Activated naive CD4-positive, alpha-beta T cell treated with anti-CD3 and anti-CD28 coated beads, Interleukin-2, amount 50 U/mL, for 72 hours (primary cell): Measurements from ENCODE around the gene PTPRO. TPM values are rescaled to one million over a fixed set of nuclear protein-coding genes. Genes with fewer than 3 reads are reported as not detected.

Source experiments
- ATAC-seq, 2 donors: fragments of 150-1000 bp; cut with Tn5 transposase; 2 replicates each; pipeline ENCODE4 v1.10.0; 2021; ENCODE audit warnings: mild to moderate bottlenecking in 2 of 2, moderate library complexity in 2 of 2
- DNase-seq, 2 donors: peaks; one replicate each; pipeline ENCODE4 v3.0.0; 2021 to 2022; ENCODE audit warnings: low spot score in 2 of 2
- H3K27ac Mint-ChIP-seq, 2 donors: one replicate each; pipeline ENCODE4 v1.8.0; 2022; ENCODE audit warnings: mild to moderate bottlenecking in 2 of 2, mixed read lengths in 2 of 2
- H3K36me3 Mint-ChIP-seq, 2 donors: one replicate each; pipeline ENCODE4 v1.8.0; 2022; ENCODE audit warnings: mixed read lengths in 2 of 2
- H3K9me3 Mint-ChIP-seq, 2 donors: one replicate each; pipeline ENCODE4 v1.8.0; 2022; ENCODE audit warnings: mixed read lengths in 2 of 2
- total RNA-seq, 2 donors: library from RNA; stranded (reverse); gene quantifications; one replicate each; pipeline ENCODE4 v1.2.3, GENCODE V29; 2022

Gene PTPRO
- total RNA-seq, 2 donors from 2014 or later: 0.77 to 2.4 TPM

- Mint-ChIP-seq H3K27ac (no peak overlapping the region), H3K9me3 (peaks cover 0 to 4% of the 10 kb centered on the region in 2 donors), H3K36me3 (peaks cover 0 to 5% of the 10 kb centered on the region in 2 donors)
- ATAC-seq: no peak
- DNase-seq: no peak
Measured at GRCh38 chr12:15620741-15621539, 298.6 kb downstream of the PTPRO start.

GRCh38 chr12:15625075-15625474 lies 302.8 kb downstream of the PTPRO start:
- no peak for ATAC-seq
- DNase-seq: no peak
- Mint-ChIP-seq H3K36me3 (no peaks in the 10 kb centered on the region), H3K9me3 (no peaks in the 10 kb centered on the region), H3K27ac (no peak overlapping the region)

GRCh38 chr12:15627995-15628945 lies 306.0 kb downstream of the PTPRO start:
- ATAC-seq (no peak), DNase-seq (no peak)
- Mint-ChIP-seq H3K36me3 (no peaks in the 10 kb centered on the region), H3K27ac (no peak overlapping the region), H3K9me3 (no peaks in the 10 kb centered on the region)

- no peaks in the 10 kb centered on the region for H3K36me3 Mint-ChIP-seq
- no peak for DNase-seq
- H3K27ac Mint-ChIP-seq: no peak overlapping the region
- ATAC-seq: no peak
- no peaks in the 10 kb centered on the region for H3K9me3 Mint-ChIP-seq
Measured at GRCh38 chr12:15629108-15629507, 306.8 kb downstream of the PTPRO start.

- H3K36me3 Mint-ChIP-seq: no peaks in the 10 kb centered on the region
Measured at GRCh38 chr12:15629761-15630160, 307.5 kb downstream of the PTPRO start.

GRCh38 chr12:15631007-15631715 lies 308.9 kb downstream of the PTPRO start:
- no peak overlapping the region for H3K27ac Mint-ChIP-seq
- no peak for ATAC-seq
- no peak for DNase-seq
- H3K9me3 Mint-ChIP-seq: no peaks in the 10 kb centered on the region
- H3K36me3 Mint-ChIP-seq: no peaks in the 10 kb centered on the region

More at GRCh38 chr12:15629761-15630160, 307.5 kb downstream of the PTPRO start:
- Mint-ChIP-seq H3K9me3 (no peaks in the 10 kb centered on the region), H3K27ac (no peak overlapping the region)
- ATAC-seq: no peak
- DNase-seq: no peak

GRCh38 chr12:15632708-15633107 lies 310.4 kb downstream of the PTPRO start:
- no peaks in the 10 kb centered on the region for H3K36me3 Mint-ChIP-seq
- DNase-seq: no peak
- no peak overlapping the region for H3K27ac Mint-ChIP-seq
- no peak for ATAC-seq
- H3K9me3 Mint-ChIP-seq: no peaks in the 10 kb centered on the region

- Mint-ChIP-seq H3K36me3 (no peaks in the 10 kb centered on the region), H3K9me3 (no peaks in the 10 kb centered on the region), H3K27ac (no peak overlapping the region)
- ATAC-seq (no peak), DNase-seq (no peak)
Measured at GRCh38 chr12:15633201-15633600, 310.9 kb downstream of the PTPRO start.

- ATAC-seq (no peak), DNase-seq (no peak)
- H3K27ac Mint-ChIP-seq: no peak overlapping the region
- no peaks in the 10 kb centered on the region for H3K9me3 Mint-ChIP-seq
- H3K36me3 Mint-ChIP-seq: no peaks in the 10 kb centered on the region
Measured at GRCh38 chr12:15634010-15634683, 311.8 kb downstream of the PTPRO start.

GRCh38 chr12:15636060-15636890 lies 314.0 kb downstream of the PTPRO start:
- H3K36me3 Mint-ChIP-seq: no peaks in the 10 kb centered on the region
- ATAC-seq: no peak
- H3K9me3 Mint-ChIP-seq: no peaks in the 10 kb centered on the region
- peak overlapping the region in 1 of 2 donors; percentile 17 for H3K27ac Mint-ChIP-seq
- DNase-seq: no peak

GRCh38 chr12:15638231-15638630 lies 315.9 kb downstream of the PTPRO start:
- Mint-ChIP-seq H3K27ac (no peak overlapping the region), H3K36me3 (no peaks in the 10 kb centered on the region), H3K9me3 (no peaks in the 10 kb centered on the region)
- DNase-seq (no peak), ATAC-seq (no peak)

- H3K9me3 Mint-ChIP-seq: no peaks in the 10 kb centered on the region
- DNase-seq: no peak
- H3K36me3 Mint-ChIP-seq: no peaks in the 10 kb centered on the region
- no peak overlapping the region for H3K27ac Mint-ChIP-seq
- ATAC-seq: no peak
Measured at GRCh38 chr12:15644700-15645099, 322.4 kb downstream of the PTPRO start.

GRCh38 chr12:15646581-15646980 lies 324.3 kb downstream of the PTPRO start:
- H3K9me3 Mint-ChIP-seq: no peaks in the 10 kb centered on the region
- ATAC-seq (no peak), DNase-seq (no peak)
- no peak overlapping the region for H3K27ac Mint-ChIP-seq
- H3K36me3 Mint-ChIP-seq: no peaks in the 10 kb centered on the region
